Liver (tissue), 3 donors: ENCODE data around the gene EPC2.

Source experiments
- CTCF ChIP-seq: fragments of 150-350 bp; IDR thresholded peaks from 2 replicates; pipeline ENCODE4 v1.5.1; 2017; ENCODE audit warnings: improper control_type of control experiment, low read depth, low read length; ENCODE audit not compliant: missing input control
- HNF4G ChIP-seq: IDR thresholded peaks from 2 replicates; pipeline ENCODE4 v1.6.1; 2016; ENCODE audit warnings: antibody characterized with exemption
- RAD21 ChIP-seq, 2 donors: IDR thresholded peaks; 2 replicates each; pipeline ENCODE4 v1.6.1; 2016; ENCODE audit warnings: antibody characterized with exemption in 2 of 2, mild to moderate bottlenecking in 2 of 2
- RXRA ChIP-seq, 2 donors: IDR thresholded peaks; 2 replicates each; pipeline ENCODE4 v1.6.1; 2017 to 2018; ENCODE audit warnings: antibody characterized with exemption in 2 of 2, mild to moderate bottlenecking in 1 of 2
- TF ChIP-seq, protein P1 (sequence below): IDR thresholded peaks from 2 replicates; pipeline ENCODE4 v1.6.1; 2016; ENCODE audit warnings: antibody characterized with exemption, mild to moderate bottlenecking
- donor health status: healthy.
- donor health status: healthy.

- TF ChIP-seq, protein P1, sequence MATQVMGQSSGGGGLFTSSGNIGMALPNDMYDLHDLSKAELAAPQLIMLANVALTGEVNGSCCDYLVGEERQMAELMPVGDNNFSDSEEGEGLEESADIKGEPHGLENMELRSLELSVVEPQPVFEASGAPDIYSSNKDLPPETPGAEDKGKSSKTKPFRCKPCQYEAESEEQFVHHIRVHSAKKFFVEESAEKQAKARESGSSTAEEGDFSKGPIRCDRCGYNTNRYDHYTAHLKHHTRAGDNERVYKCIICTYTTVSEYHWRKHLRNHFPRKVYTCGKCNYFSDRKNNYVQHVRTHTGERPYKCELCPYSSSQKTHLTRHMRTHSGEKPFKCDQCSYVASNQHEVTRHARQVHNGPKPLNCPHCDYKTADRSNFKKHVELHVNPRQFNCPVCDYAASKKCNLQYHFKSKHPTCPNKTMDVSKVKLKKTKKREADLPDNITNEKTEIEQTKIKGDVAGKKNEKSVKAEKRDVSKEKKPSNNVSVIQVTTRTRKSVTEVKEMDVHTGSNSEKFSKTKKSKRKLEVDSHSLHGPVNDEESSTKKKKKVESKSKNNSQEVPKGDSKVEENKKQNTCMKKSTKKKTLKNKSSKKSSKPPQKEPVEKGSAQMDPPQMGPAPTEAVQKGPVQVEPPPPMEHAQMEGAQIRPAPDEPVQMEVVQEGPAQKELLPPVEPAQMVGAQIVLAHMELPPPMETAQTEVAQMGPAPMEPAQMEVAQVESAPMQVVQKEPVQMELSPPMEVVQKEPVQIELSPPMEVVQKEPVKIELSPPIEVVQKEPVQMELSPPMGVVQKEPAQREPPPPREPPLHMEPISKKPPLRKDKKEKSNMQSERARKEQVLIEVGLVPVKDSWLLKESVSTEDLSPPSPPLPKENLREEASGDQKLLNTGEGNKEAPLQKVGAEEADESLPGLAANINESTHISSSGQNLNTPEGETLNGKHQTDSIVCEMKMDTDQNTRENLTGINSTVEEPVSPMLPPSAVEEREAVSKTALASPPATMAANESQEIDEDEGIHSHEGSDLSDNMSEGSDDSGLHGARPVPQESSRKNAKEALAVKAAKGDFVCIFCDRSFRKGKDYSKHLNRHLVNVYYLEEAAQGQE = no peak
- no peak for TF ChIP-seq RAD21 (IDR thresholded peaks at IDR 0.05)
- TF ChIP-seq CTCF = no peak
- TF ChIP-seq RXRA (IDR thresholded peaks at IDR 0.05) = no peak
- no peak for TF ChIP-seq HNF4G
Measured at GRCh38 chr2:148754864-148755263, 110.3 kb downstream of the EPC2 start.
